Stimulated activated CD4-positive, alpha-beta T cell treated with anti-CD3 and anti-CD28 coated beads, TNF-alpha, amount 100 ng/mL, for 4 hours (primary cell): ENCODE data around the gene NAT8.
"Not testable (repeated sequence)": the region's sequence is repeated elsewhere in the genome, so short reads cannot be mapped to it uniquely, and the experiment has no call there.

Experiments
- DNase-seq, 3 experiments: peaks; one replicate each; pipeline ENCODE4 v3.0.0-alpha.2; 2020; ENCODE audit warnings: low read depth in 3 of 3

Gene NAT8

GRCh38 chr2:73636977-73637376, 5.2 kb downstream of the NAT8 start:
- not testable (repeated sequence) for DNase-seq

GRCh38 chr2:73630662-73631266, 11.5 kb downstream of the NAT8 start:
- not testable (repeated sequence) for DNase-seq

GRCh38 chr2:73628493-73628892, 13.7 kb downstream of the NAT8 start:
- not testable (repeated sequence) for DNase-seq

GRCh38 chr2:73626237-73626636, 16.0 kb downstream of the NAT8 start:
- not testable (repeated sequence) for DNase-seq

GRCh38 chr2:73624625-73625024, 17.6 kb downstream of the NAT8 start:
- DNase-seq, result not testable (repeated sequence)

GRCh38 chr2:73624036-73624435, 18.2 kb downstream of the NAT8 start:
- not testable (repeated sequence) for DNase-seq

GRCh38 chr2:73619925-73620324, 22.3 kb downstream of the NAT8 start:
- not testable (repeated sequence) for DNase-seq

- DNase-seq, result no peak
Measured at GRCh38 chr2:73614997-73615396, 27.2 kb downstream of the NAT8 start.

- no peak for DNase-seq
Measured at GRCh38 chr2:73614105-73614504, 28.1 kb downstream of the NAT8 start.

GRCh38 chr2:73611867-73612266, 30.4 kb downstream of the NAT8 start:
- DNase-seq, result no peak

GRCh38 chr2:73611193-73611592, 31.0 kb downstream of the NAT8 start:
- DNase-seq, result no peak

- no peak for DNase-seq
Measured at GRCh38 chr2:73610111-73610510, 32.1 kb downstream of the NAT8 start.

- DNase-seq, result not testable (repeated sequence)
Measured at GRCh38 chr2:73604589-73604988, 37.6 kb downstream of the NAT8 start.

- not testable (repeated sequence) for DNase-seq
Measured at GRCh38 chr2:73603099-73603588, 39.1 kb downstream of the NAT8 start.

- no peak for DNase-seq
Measured at GRCh38 chr2:73601780-73602179, 40.4 kb downstream of the NAT8 start.

GRCh38 chr2:73594251-73594650, 48.0 kb downstream of the NAT8 start:
- DNase-seq, result no peak

- DNase-seq, result no peak
Measured at GRCh38 chr2:73593680-73594079, 48.5 kb downstream of the NAT8 start.
